DND-41 (cell line): ENCODE measurements around the gene FASTK.

Experiments used
- ATAC-seq: fragments of 200-7000 bp; cut with Tn5 transposase; 3 replicates; pipeline ENCODE4 v1.9.1; 2021; ENCODE audit warnings: low read depth; ENCODE audit not compliant: insufficient read depth
- DNase-seq: peaks from one replicate; pipeline ENCODE4 v3.0.0-alpha.2; 2020
- H2AFZ ChIP-seq: 2 replicates; pipeline ENCODE4 v1.6.0; 2012; ENCODE audit warnings: low read depth, low read length
- H3K27ac ChIP-seq: 2 replicates; pipeline ENCODE4 v1.5.1; 2012; ENCODE audit warnings: low read length, inconsistent platforms
- H3K27me3 ChIP-seq: fragments of 200-600 bp; sonication (generic); 2 replicates; pipeline ENCODE4 v1.6.0; 2012; ENCODE audit warnings: low read length, mild to moderate bottlenecking, inconsistent platforms; ENCODE audit not compliant: insufficient read depth, poor library complexity
- H3K36me3 ChIP-seq: 2 replicates; pipeline ENCODE4 v1.5.1; 2012; ENCODE audit warnings: low read length, inconsistent platforms; ENCODE audit not compliant: insufficient read depth
- H3K4me1 ChIP-seq: 2 replicates; pipeline ENCODE4 v1.5.1; 2012; ENCODE audit warnings: mild to moderate bottlenecking, low read length; ENCODE audit not compliant: insufficient read depth
- H3K4me2 ChIP-seq: 2 replicates; pipeline ENCODE4 v1.6.0; 2012; ENCODE audit warnings: mild to moderate bottlenecking, moderate library complexity, low read length, inconsistent platforms; ENCODE audit not compliant: insufficient read depth
- H3K4me3 ChIP-seq, 2 experiments: fragments of 200-600 bp in 1 of 2; shearing (Covaris generic) in 1 of 2; 2 replicates each; pipeline ENCODE4 v1.5.1; 2012 to 2016; ENCODE audit warnings: inconsistent platforms in 2 of 2, low read length in 2 of 2, mild to moderate bottlenecking in 2 of 2, low read depth in 1 of 2, moderate library complexity in 1 of 2
- H3K79me2 ChIP-seq: 2 replicates; pipeline ENCODE4 v1.6.0; 2012; ENCODE audit warnings: low read length, inconsistent platforms; ENCODE audit not compliant: insufficient read depth
- H3K9ac ChIP-seq: 2 replicates; pipeline ENCODE4 v1.6.0; 2012; ENCODE audit warnings: low read depth, mild to moderate bottlenecking, inconsistent platforms, low read length, moderate library complexity
- H3K9me3 ChIP-seq: 2 replicates; pipeline ENCODE4 v1.5.1; 2012; ENCODE audit warnings: low read length, moderate library complexity, mild to moderate bottlenecking, inconsistent platforms; ENCODE audit not compliant: insufficient read depth, severe bottlenecking
- H4K20me1 ChIP-seq: 2 replicates; pipeline ENCODE4 v1.6.0; 2012; ENCODE audit warnings: low read length; ENCODE audit not compliant: insufficient read depth
- CTCF ChIP-seq: IDR thresholded peaks from 2 replicates; pipeline ENCODE4 v1.5.1; 2012; ENCODE audit warnings: borderline replicate concordance, low read length, moderate library complexity, mild to moderate bottlenecking; ENCODE audit not compliant: poor library complexity, severe bottlenecking; ENCODE audit errors: extremely low read depth
- EZH2 ChIP-seq: IDR thresholded peaks from 3 replicates; pipeline ENCODE4 v1.6.1; 2012; ENCODE audit warnings: borderline replicate concordance, low read depth, mild to moderate bottlenecking, moderate library complexity, low read length, inconsistent platforms; ENCODE audit not compliant: severe bottlenecking

FASTK gene

GRCh38 chr7:151033864-151034249 is 46.8 kb downstream of the FASTK start:
- peaks cover 21% of the 10 kb centered on the region for H3K79me2 ChIP-seq

GRCh38 chr7:151032936-151033863 is 47.4 kb downstream of the FASTK start:
- 0 out of 2 replicates have a peak, but pooled peaks cover 11% of the 10 kb centered on the region for H4K20me1 ChIP-seq
- H3K4me2 ChIP-seq = no peak overlapping the region
- H3K79me2 ChIP-seq = peaks cover 27% of the 10 kb centered on the region
- H3K4me3 ChIP-seq = no peak overlapping the region
- ATAC-seq = no peak
- DNase-seq = no peak
- H3K9ac ChIP-seq = no peak overlapping the region
- H3K36me3 ChIP-seq = peaks cover 56% of the 10 kb centered on the region
- no peaks in the 10 kb centered on the region for H3K9me3 ChIP-seq
- H3K4me1 ChIP-seq = peaks cover 16% of the 10 kb centered on the region
- TF ChIP-seq CTCF = no peak
- no peak for TF ChIP-seq EZH2
- no peaks in the 10 kb centered on the region for H3K27me3 ChIP-seq
- H3K27ac ChIP-seq = no peak overlapping the region
- no peak overlapping the region for H2AFZ ChIP-seq

More at GRCh38 chr7:151033864-151034249, 46.8 kb downstream of the FASTK start:
- DNase-seq = no peak
- no peak for TF ChIP-seq CTCF
- TF ChIP-seq EZH2 = no peak
- no peak overlapping the region for H3K9ac ChIP-seq
- peaks cover 56% of the 10 kb centered on the region for H3K36me3 ChIP-seq
- no peaks in the 10 kb centered on the region for H3K9me3 ChIP-seq
- H3K27ac ChIP-seq = no peak overlapping the region
- H3K27me3 ChIP-seq = no peaks in the 10 kb centered on the region
- no peak overlapping the region for H2AFZ ChIP-seq
- H4K20me1 ChIP-seq = 0 out of 2 replicates have a peak, but pooled peaks cover 11% of the 10 kb centered on the region
- no peak overlapping the region for H3K4me2 ChIP-seq
- no peak for ATAC-seq
- H3K4me3 ChIP-seq = no peak overlapping the region
- H3K4me1 ChIP-seq = peaks cover 14% of the 10 kb centered on the region

DNA sequence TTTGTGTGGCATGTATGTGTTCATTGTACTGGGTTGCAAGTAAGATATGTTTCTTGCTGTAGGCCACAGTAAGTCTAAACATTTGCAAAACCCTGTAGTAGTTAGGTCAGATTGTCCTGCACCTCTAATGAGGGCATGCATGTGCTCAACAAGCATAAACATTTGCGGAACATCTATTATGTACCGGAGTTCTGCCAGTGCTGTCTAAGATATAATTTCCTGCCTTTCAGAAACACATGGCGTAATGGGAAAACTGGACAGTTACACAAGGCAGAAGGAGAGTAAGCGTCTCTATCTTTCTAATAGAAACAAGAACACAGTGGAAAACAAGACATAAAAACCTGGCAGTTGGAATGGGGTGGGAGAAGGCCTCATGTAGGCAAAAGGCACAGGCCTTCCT is 49.6 kb downstream of the FASTK start:
- H3K9ac ChIP-seq = no peak overlapping the region
- 0 out of 2 replicates have a peak, but pooled peaks cover 11% of the 10 kb centered on the region for H4K20me1 ChIP-seq
- no peaks in the 10 kb centered on the region for H3K9me3 ChIP-seq
- no peak for ATAC-seq
- no peak for TF ChIP-seq EZH2
- no peak for TF ChIP-seq CTCF
- H2AFZ ChIP-seq = no peak overlapping the region
- H3K79me2 ChIP-seq = peaks cover 27% of the 10 kb centered on the region
- H3K4me2 ChIP-seq = no peak overlapping the region
- H3K27ac ChIP-seq = no peak overlapping the region
- no peak for DNase-seq
- H3K4me1 ChIP-seq = peaks cover 24% of the 10 kb centered on the region
- no peak overlapping the region for H3K4me3 ChIP-seq
- peaks cover 37% of the 10 kb centered on the region for H3K36me3 ChIP-seq
- peaks cover 1% of the 10 kb centered on the region for H3K27me3 ChIP-seq
